A549 (cell line): ENCODE measurements around the gene FUT7. TPM values are rescaled to one million over a fixed set of nuclear protein-coding genes. Genes with fewer than 3 reads are reported as not detected.

ENCODE experiments used
- ATAC-seq, 2 experiments: fragments of 200-7000 bp in 1 of 2; fragments of >200 bp in 1 of 2; cut with Nextera tagmentation in 1 of 2; cut with Tn5 transposase in 1 of 2; 3 replicates each; pipeline versions ENCODE4 v1.8.0 to v1.9.1; 2018 to 2020; ENCODE audit warnings: mild to moderate bottlenecking in 1 of 2, moderate library complexity in 1 of 2
- CTCF ChIA-PET: fragments of 300-600 bp; sonication (Branson Sonifier 250); formaldehyde crosslinking; extraction: SDS; loops from one replicate; lab custom pipeline; 2021; ENCODE audit warnings: antibody characterized with exemption, inconsistent platforms; lab: Yijun Ruan, JAX
- POLR2A ChIA-PET: fragments of 350-600 bp; formaldehyde crosslinking; extraction: SDS; loops from one replicate; lab custom pipeline; 2021; ENCODE audit warnings: antibody characterized with exemption, inconsistent platforms; lab: Yijun Ruan, JAX
- DNase-seq, 2 experiments: peaks; one replicate each; pipeline versions ENCODE4 v3.0.0 to v3.0.0-alpha.2; 2011 to 2016; ENCODE audit warnings: low read depth in 1 of 2, low spot score in 1 of 2
- FAIRE-seq: peaks from 2 replicates; lab custom pipeline; 2011; peaks lifted over from hg19 to GRCh38; lab: Jason Lieb, UNC
- H3K27ac ChIP-seq, 2 experiments: fragments of >200 bp; sonication (Bioruptor Twin); formaldehyde crosslinking; 3 replicates each; pipeline ENCODE4 v1.5.1; 2016 to 2017
- H3K4me1 ChIP-seq: fragments of >200 bp; sonication (Bioruptor Twin); formaldehyde crosslinking; 3 replicates; pipeline ENCODE4 v1.6.1; 2016
- H3K4me2 ChIP-seq: fragments of >200 bp; sonication (Bioruptor Twin); formaldehyde crosslinking; 3 replicates; pipeline ENCODE4 v1.6.1; 2016
- H3K4me3 ChIP-seq: fragments of >200 bp; sonication (Bioruptor Twin); formaldehyde crosslinking; 3 replicates; pipeline ENCODE4 v1.5.1; 2016
- H3K9me3 ChIP-seq: fragments of >200 bp; sonication (Bioruptor Twin); formaldehyde crosslinking; 3 replicates; pipeline ENCODE4 v1.6.1; 2016
- ATOH8 ChIP-seq: fragments of 250-450 bp; sonication (Bioruptor Pico); IDR thresholded peaks from 2 replicates; pipeline ENCODE4 v1.5.0; 2020; ENCODE audit warnings: low read depth, mild to moderate bottlenecking, moderate library complexity
- BHLHE40 ChIP-seq: IDR thresholded peaks from 2 replicates; pipeline ENCODE4 v1.6.1; 2012; ENCODE audit warnings: low read depth, low read length, inconsistent platforms
- CEBPB ChIP-seq, 2 experiments: fragments of >200 bp in 1 of 2; sonication (Bioruptor Twin) in 1 of 2; formaldehyde crosslinking in 1 of 2; IDR thresholded peaks; 2 replicates each; pipeline ENCODE4 v1.6.1; 2012 to 2016
- CHD4 ChIP-seq: fragments of 200-600 bp; sonication (generic); IDR thresholded peaks from 2 replicates; pipeline ENCODE4 v1.6.1; 2016; ENCODE audit warnings: antibody characterized with exemption, mild to moderate bottlenecking, borderline replicate concordance
- FOSL2 ChIP-seq, 2 experiments: fragments of 450-650 bp in 1 of 2; fragments of >200 bp in 1 of 2; sonication (Bioruptor Twin) in 1 of 2; formaldehyde crosslinking; IDR thresholded peaks; 2 replicates each; pipeline versions ENCODE4 v1.5.0 to v1.6.1; 2016 to 2020; ENCODE audit warnings: mild to moderate bottlenecking in 1 of 2, moderate library complexity in 1 of 2
- FOXS1 ChIP-seq: fragments of 250-450 bp; sonication (Bioruptor Pico); IDR thresholded peaks from 2 replicates; pipeline ENCODE4 v1.5.0; 2020; ENCODE audit warnings: mild to moderate bottlenecking, moderate library complexity
- GATA3 ChIP-seq: IDR thresholded peaks from 2 replicates; pipeline ENCODE4 v1.6.1; 2012; ENCODE audit warnings: borderline replicate concordance
- HEYL ChIP-seq: fragments of 250-450 bp; sonication (Bioruptor Pico); IDR thresholded peaks from 2 replicates; pipeline ENCODE4 v1.8.0; 2021; ENCODE audit warnings: mild to moderate bottlenecking, moderate library complexity
- HOXB13 ChIP-seq: fragments of 250-450 bp; sonication (Bioruptor Pico); IDR thresholded peaks from 2 replicates; pipeline ENCODE4 v1.5.0; 2020; ENCODE audit warnings: low read depth, mild to moderate bottlenecking, moderate library complexity
- JUN ChIP-seq, 2 experiments: fragments of >200 bp; sonication (Bioruptor Twin); formaldehyde crosslinking; IDR thresholded peaks; 2 replicates in 1 of 2; 3 replicates in 1 of 2; pipeline ENCODE4 v1.6.1; 2016 to 2017
- JUNB ChIP-seq: fragments of >200 bp; sonication (Bioruptor Twin); formaldehyde crosslinking; IDR thresholded peaks from 2 replicates; pipeline ENCODE4 v1.6.1; 2016
- KDM1A ChIP-seq: fragments of 200-600 bp; sonication (generic); IDR thresholded peaks from 2 replicates; pipeline ENCODE4 v1.6.1; 2016; ENCODE audit warnings: low read depth, mild to moderate bottlenecking
- MAFK ChIP-seq: fragments of 450-650 bp; IDR thresholded peaks from 2 replicates; pipeline ENCODE4 v1.6.1; 2014; ENCODE audit not compliant: partially characterized antibody
- NR3C1 ChIP-seq: fragments of >200 bp; sonication (Bioruptor Twin); formaldehyde crosslinking; IDR thresholded peaks from 3 replicates; pipeline ENCODE4 v1.6.1; 2017
- PBX3 ChIP-seq: IDR thresholded peaks from 2 replicates; pipeline ENCODE4 v1.6.1; 2012
- RAD21 ChIP-seq, 2 experiments: fragments of >200 bp in 1 of 2; sonication (Bioruptor Twin) in 1 of 2; formaldehyde crosslinking in 1 of 2; IDR thresholded peaks in 1 of 2; conservative IDR thresholded peaks in 1 of 2; 2 replicates in 1 of 2; 3 replicates in 1 of 2; pipeline ENCODE4 v1.6.1; 2012 to 2018; ENCODE audit warnings: inconsistent platforms in 1 of 2
- RARB ChIP-seq: fragments of 250-450 bp; sonication (Bioruptor Pico); IDR thresholded peaks from 2 replicates; pipeline ENCODE4 v1.8.0; 2021; ENCODE audit warnings: mild to moderate bottlenecking, moderate library complexity
- RFX5 ChIP-seq: fragments of 450-650 bp; IDR thresholded peaks from 2 replicates; pipeline ENCODE4 v1.7.1; 2014; ENCODE audit warnings: antibody characterized with exemption, mild to moderate bottlenecking, moderate library complexity
- TFCP2L1 ChIP-seq: fragments of 250-450 bp; sonication (Bioruptor Pico); IDR thresholded peaks from 2 replicates; pipeline ENCODE4 v1.5.0; 2021; ENCODE audit warnings: mild to moderate bottlenecking
- TP53 ChIP-seq: fragments of 250-450 bp; sonication (Bioruptor Pico); IDR thresholded peaks from 2 replicates; pipeline ENCODE4 v1.5.0; 2021; ENCODE audit warnings: mild to moderate bottlenecking, moderate library complexity
- ZNF302 ChIP-seq: fragments of 250-450 bp; sonication (Bioruptor Pico); IDR thresholded peaks from 2 replicates; pipeline ENCODE4 v1.9.0; 2021; ENCODE audit warnings: inconsistent platforms, mild to moderate bottlenecking, moderate library complexity
- ZSCAN20 ChIP-seq: fragments of 250-450 bp; sonication (Bioruptor Pico); IDR thresholded peaks from 2 replicates; pipeline ENCODE4 v1.8.0; 2022; ENCODE audit warnings: mild to moderate bottlenecking, moderate library complexity
- WGBS: methylation state at CpG from one replicate; pipeline ENCODE4 v1.1.6; 2017; ENCODE audit errors: missing lambda C conversion rate; 5-methylcytosine and 5-hydroxymethylcytosine counted together
- polyA plus RNA-seq, 4 experiments: library from polyadenylated mRNA; depleted of rRNA in 3 of 4; stranded (reverse); fragments of >200 nt; fragmentation: RNase III in 1 of 4; extraction: RNeasy Plus Mini Kit Qiagen cat#74134 plus additional on column Dnase treatment in 1 of 4; gene quantifications; 2 replicates in 3 of 4; 3 replicates in 1 of 4; pipeline ENCODE4 v1.2.3, GENCODE V29; 2011 to 2017
- TF ChIP-seq, protein P1 (sequence below): fragments of 250-450 bp; sonication (Bioruptor Pico); IDR thresholded peaks from 2 replicates; pipeline ENCODE4 v1.5.0; 2021; ENCODE audit warnings: mild to moderate bottlenecking, moderate library complexity, borderline replicate concordance
- TF ChIP-seq, protein P2 (sequence below): fragments of >200 bp; sonication (Bioruptor Twin); formaldehyde crosslinking; IDR thresholded peaks from 2 replicates; pipeline ENCODE4 v1.6.1; 2016

FUT7 gene
- polyA plus RNA-seq, 2 of the 4 experiments (the other 2 are of a cell fraction), result not detected

DNA sequence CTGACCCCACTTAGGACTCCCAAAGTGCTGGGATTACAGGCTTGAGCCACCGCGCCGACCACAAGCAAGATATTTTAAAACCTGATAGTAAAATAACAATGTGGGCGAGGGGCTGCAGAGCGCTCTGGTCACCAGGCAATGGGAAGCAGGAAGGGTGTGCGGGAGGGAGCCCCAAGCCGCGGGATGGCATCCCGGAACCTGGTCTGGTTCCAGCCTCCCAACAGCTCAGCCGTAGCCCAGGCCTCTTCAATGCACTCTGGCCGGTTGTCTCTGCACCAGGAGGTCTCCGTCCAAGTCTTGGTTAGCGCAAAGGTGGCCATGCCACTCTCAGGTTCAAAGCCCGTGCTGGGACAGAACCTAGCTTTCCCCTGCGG lies 44.7 kb upstream of the FUT7 start:
- TF ChIP-seq PBX3 (no peak), NR3C1 (no peak), GATA3 (no peak), TFCP2L1 (CRISPR knock-in tag) (no peak), JUN (IDR thresholded peaks at IDR 0.05) (no peak), RAD21 (conservative IDR thresholded peaks at IDR 0.05 in 1 of 2, IDR thresholded peaks at IDR 0.05 in 1 of 2) (no peak), FOXS1 (no peak), RFX5 (no peak), ZSCAN20 (CRISPR knock-in tag) (no peak), CEBPB (IDR thresholded peaks at IDR 0.05) (no peak), RARB (no peak)
- DNase-seq (no peak), FAIRE-seq (no peak), ATAC-seq (peak in 1 of 2 experiments; percentile 12; a peak in 1 of 6 replicates)
- Histone ChIP-seq H3K4me2 (peak overlapping the region; percentile 95), H3K4me3 (peak overlapping the region; percentile 66), H3K9me3 (no peaks in the 10 kb centered on the region), H3K4me1 (peaks cover 11% of the 10 kb centered on the region), H3K27ac (peak overlapping the region; percentile 72 to 92; a peak in 5 of 6 replicates)
- ChIA-PET CTCF (interaction anchor here (1.2 to 24.0 kb wide), 8 partner anchors 9 to 160 kb away, joined by 3 to 321 read pairs (median 8); partner anchors contain the start of genes ABCA2, MAN1B1, NPDC1 and SAPCD2), POLR2A (interaction anchor here (1.1 kb wide), 1 partner anchor 10 kb away, joined by 4 read pairs; the partner anchor contains the start of gene MAN1B1)
- WGBS, result 84% methylated on average over 14 of the region's 15 CpGs

DNA sequence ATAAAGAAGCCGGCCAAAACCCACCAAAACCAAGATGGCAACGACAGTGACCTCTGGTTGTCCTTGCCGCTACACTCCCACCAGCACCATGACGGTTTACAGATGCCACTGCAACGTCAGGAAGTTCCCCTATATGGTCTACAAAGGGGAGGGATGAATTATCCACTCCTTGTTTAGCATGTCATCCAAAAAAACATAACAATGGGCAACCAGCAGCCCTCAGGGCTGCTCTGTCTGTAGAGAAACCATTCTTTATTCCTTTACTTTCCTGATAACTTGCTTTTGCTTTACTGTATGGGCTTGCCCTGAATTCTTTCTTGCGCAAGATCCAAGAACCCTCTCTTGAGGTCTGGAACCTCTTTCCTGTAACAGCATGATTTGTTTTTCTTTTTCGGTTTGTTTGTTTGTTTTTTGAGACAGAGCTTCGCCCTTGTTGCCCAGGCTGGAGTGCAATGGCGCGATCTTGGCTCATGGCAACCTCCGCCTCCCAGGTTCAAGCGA lies 43.4 kb upstream of the FUT7 start:
- FAIRE-seq (no peak), DNase-seq (no peak)
- WGBS, result 85% methylated on average over 12 of the region's 12 CpGs
- Histone ChIP-seq H3K4me1 (peaks cover 17% of the 10 kb centered on the region), H3K27ac (no peak overlapping the region), H3K9me3 (no peaks in the 10 kb centered on the region)
- POLR2A ChIA-PET, result no interaction called here
- TF ChIP-seq FOXS1, result no peak
- TF ChIP-seq CEBPB (IDR thresholded peaks at IDR 0.05), result peak in 1 of 2 experiments; percentile 73; a peak in 1 of 4 replicates
- TF ChIP-seq, all 56 proteins: peak for 1
- ATAC-seq, result no peak
- CTCF ChIA-PET, result interaction anchor here (1.9 to 24.0 kb wide), 6 partner anchors 7 to 161 kb away, joined by 6 to 321 read pairs (median 13); partner anchors contain the start of genes ABCA2, MAN1B1, NPDC1 and SAPCD2
- no peak overlapping the region for H3K4me3 ChIP-seq
- H3K4me2 ChIP-seq, result no peak overlapping the region

- no peak overlapping the region for H3K27ac ChIP-seq
- H3K4me2 ChIP-seq, result no peak overlapping the region
- ChIA-PET POLR2A (no interaction called here), CTCF (interaction anchor here (1.9 to 24.0 kb wide), 6 partner anchors 7 to 162 kb away, joined by 6 to 321 read pairs (median 13); partner anchors contain the start of genes ABCA2, MAN1B1, NPDC1 and SAPCD2)
- TF ChIP-seq HEYL (CRISPR knock-in tag), result no peak
- peak; percentile 73 for TF ChIP-seq ATOH8
- TF ChIP-seq HOXB13 (CRISPR knock-in tag), result 0 out of 2 replicates have a peak, but pooled peaks have one; percentile 29
- 0 out of 2 replicates have a peak, but pooled peaks have one; percentile 34 for TF ChIP-seq ZNF302
- no peak overlapping the region for H3K4me3 ChIP-seq
- peaks cover 17% of the 10 kb centered on the region for H3K4me1 ChIP-seq
- no peak for FAIRE-seq
- no peak for ATAC-seq
- 95% methylated on average over 11 of the region's 12 CpGs for WGBS
- no peak for DNase-seq
- no peaks in the 10 kb centered on the region for H3K9me3 ChIP-seq
Observed at GRCh38 chr9:137074657-137075274, 42.9 kb upstream of the FUT7 start.

GRCh38 chr9:137073992-137074399 lies 42.1 kb upstream of the FUT7 start:
- no peak for DNase-seq
- H3K27ac ChIP-seq, result no peak overlapping the region
- H3K9me3 ChIP-seq, result no peaks in the 10 kb centered on the region
- ChIA-PET POLR2A (no interaction called here), CTCF (interaction anchor here (1.9 to 24.0 kb wide), 7 partner anchors 6 to 45 kb away, joined by 9 to 656 read pairs (median 16); partner anchors contain the start of genes ABCA2, ENTPD2, MAN1B1 and NPDC1)
- ATAC-seq, result no peak
- 90% methylated on average over 8 of the region's 8 CpGs for WGBS
- H3K4me2 ChIP-seq, result no peak overlapping the region
- TF ChIP-seq, protein P1, sequence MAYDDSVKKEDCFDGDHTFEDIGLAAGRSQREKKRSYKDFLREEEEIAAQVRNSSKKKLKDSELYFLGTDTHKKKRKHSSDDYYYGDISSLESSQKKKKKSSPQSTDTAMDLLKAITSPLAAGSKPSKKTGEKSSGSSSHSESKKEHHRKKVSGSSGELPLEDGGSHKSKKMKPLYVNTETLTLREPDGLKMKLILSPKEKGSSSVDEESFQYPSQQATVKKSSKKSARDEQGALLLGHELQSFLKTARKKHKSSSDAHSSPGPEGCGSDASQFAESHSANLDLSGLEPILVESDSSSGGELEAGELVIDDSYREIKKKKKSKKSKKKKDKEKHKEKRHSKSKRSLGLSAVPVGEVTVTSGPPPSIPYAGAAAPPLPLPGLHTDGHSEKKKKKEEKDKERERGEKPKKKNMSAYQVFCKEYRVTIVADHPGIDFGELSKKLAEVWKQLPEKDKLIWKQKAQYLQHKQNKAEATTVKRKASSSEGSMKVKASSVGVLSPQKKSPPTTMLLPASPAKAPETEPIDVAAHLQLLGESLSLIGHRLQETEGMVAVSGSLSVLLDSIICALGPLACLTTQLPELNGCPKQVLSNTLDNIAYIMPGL, result no peak
- TF ChIP-seq TFCP2L1 (CRISPR knock-in tag) (no peak), TP53 (no peak), FOSL2 (IDR thresholded peaks at IDR 0.05) (no peak), FOSL2 (CRISPR knock-in tag; IDR thresholded peaks at IDR 0.05) (no peak), BHLHE40 (no peak), RAD21 (conservative IDR thresholded peaks at IDR 0.05 in 1 of 2, IDR thresholded peaks at IDR 0.05 in 1 of 2) (no peak), MAFK (no peak), JUNB (no peak), CHD4 (no peak), ZNF302 (no peak), KDM1A (no peak)
- TF ChIP-seq, protein P2, sequence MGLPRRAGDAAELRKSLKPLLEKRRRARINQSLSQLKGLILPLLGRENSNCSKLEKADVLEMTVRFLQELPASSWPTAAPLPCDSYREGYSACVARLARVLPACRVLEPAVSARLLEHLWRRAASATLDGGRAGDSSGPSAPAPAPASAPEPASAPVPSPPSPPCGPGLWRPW, result no peak
- FAIRE-seq, result no peak
- H3K4me1 ChIP-seq, result peaks cover 25% of the 10 kb centered on the region
- no peak overlapping the region for H3K4me3 ChIP-seq
